Measurements from ENCODE around the gene TRMT11. TPM values are rescaled to one million over a fixed set of nuclear protein-coding genes. Genes with fewer than 3 reads are reported as not detected.

Gene TRMT11
- total and polyA plus RNA-seq, 2 of the 13 experiments (the other 11 are each of a cell fraction or from before 2014, with no cell fraction given) = 42.2 to 81.9 TPM

DNA sequence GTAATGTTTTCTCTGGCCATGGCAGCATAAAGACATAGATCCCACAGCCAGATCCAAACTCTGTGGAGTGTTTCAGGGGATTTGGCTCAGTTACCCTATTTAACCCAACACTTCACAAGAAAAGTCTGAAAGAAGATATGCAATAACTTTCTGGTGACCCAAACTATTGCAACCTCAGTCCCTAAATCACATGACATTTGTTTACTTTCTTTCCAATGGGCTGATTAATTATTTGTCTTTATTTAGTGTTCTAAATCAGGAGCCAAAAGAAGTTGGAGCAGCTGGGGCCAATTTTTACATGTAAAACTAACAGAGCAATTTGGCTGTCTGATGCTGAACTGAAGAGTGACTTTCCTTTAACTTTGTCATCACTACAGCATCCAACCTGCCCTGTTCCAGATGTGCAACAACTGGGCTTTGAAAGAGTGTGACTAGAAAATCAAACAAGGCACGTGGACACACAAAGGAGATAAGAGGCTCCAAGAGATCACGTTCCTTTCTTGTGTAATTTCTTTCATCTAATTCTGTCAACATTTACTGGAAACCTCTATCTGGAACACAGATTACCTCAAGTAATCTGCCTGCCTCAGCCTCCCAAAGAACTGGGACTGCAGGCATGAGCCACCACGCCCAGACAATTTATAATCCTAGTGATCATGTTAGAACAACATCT, 90.8 kb downstream of the TRMT11 start (continued):
- TF ChIP-seq, protein P1, sequence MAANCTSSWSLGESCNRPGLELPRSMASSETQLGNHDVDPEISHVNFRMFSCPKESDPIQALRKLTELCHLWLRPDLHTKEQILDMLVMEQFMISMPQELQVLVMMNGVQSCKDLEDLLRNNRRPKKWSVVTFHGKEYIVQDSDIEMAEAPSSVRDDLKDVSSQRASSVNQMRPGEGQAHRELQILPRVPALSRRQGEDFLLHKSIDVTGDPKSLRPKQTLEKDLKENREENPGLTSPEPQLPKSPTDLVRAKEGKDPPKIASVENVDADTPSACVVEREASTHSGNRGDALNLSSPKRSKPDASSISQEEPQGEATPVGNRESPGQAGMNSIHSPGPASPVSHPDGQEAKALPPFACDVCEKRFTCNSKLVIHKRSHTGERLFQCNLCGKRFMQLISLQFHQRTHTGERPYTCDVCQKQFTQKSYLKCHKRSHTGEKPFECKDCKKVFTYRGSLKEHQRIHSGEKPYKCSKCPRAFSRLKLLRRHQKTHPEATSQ (CRISPR knock-in tag; IDR thresholded peaks at IDR 0.05; ENCODE audit: borderline replicate concordance) = peak; percentile 61; the same call in 1 of the 2 replicates
- TF ChIP-seq HDAC1 (CRISPR knock-in tag; IDR thresholded peaks at IDR 0.05) (0 out of 2 replicates have a peak, but pooled peaks have one; percentile 30), FOXA1 (IDR thresholded peaks at IDR 0.05) (no peak), FOXA1 (CRISPR knock-in tag; IDR thresholded peaks at IDR 0.05) (peak; percentile 73), NR1H2 (CRISPR knock-in tag; IDR thresholded peaks at IDR 0.05; ENCODE audit: borderline replicate concordance, low read depth) (no peak), KDM1A (CRISPR knock-in tag; IDR thresholded peaks at IDR 0.05) (peak; percentile 69; the same call in 1 of the 2 replicates), RXRB (CRISPR knock-in tag; IDR thresholded peaks at IDR 0.05; ENCODE audit: borderline replicate concordance) (0 out of 2 replicates have a peak, but pooled peaks have one; percentile 21), KLF16 (CRISPR knock-in tag; IDR thresholded peaks at IDR 0.05) (peak in 1 of 2 experiments; percentile 44; a peak in 1 of 4 replicates), SMAD3 (CRISPR knock-in tag; IDR thresholded peaks at IDR 0.05) (peak; percentile 78; the same call in 1 of the 2 replicates), ZNF17 (CRISPR knock-in tag; IDR thresholded peaks at IDR 0.05) (no peak), POGZ (CRISPR knock-in tag; IDR thresholded peaks at IDR 0.05) (peak; percentile 73), PPARG (CRISPR knock-in tag; conservative IDR thresholded peaks at IDR 0.05) (0 out of 2 replicates have a peak, but pooled peaks have one; percentile 46), ZNF292 (CRISPR knock-in tag; IDR thresholded peaks at IDR 0.05; ENCODE audit: borderline replicate concordance, low read depth) (no peak), CBX2 (IDR thresholded peaks at IDR 0.05; ENCODE audit: low read depth, low read length) (no peak), CBX2 (CRISPR knock-in tag; IDR thresholded peaks at IDR 0.05; ENCODE audit: low read depth) (no peak)
- TF ChIP-seq, protein P2, sequence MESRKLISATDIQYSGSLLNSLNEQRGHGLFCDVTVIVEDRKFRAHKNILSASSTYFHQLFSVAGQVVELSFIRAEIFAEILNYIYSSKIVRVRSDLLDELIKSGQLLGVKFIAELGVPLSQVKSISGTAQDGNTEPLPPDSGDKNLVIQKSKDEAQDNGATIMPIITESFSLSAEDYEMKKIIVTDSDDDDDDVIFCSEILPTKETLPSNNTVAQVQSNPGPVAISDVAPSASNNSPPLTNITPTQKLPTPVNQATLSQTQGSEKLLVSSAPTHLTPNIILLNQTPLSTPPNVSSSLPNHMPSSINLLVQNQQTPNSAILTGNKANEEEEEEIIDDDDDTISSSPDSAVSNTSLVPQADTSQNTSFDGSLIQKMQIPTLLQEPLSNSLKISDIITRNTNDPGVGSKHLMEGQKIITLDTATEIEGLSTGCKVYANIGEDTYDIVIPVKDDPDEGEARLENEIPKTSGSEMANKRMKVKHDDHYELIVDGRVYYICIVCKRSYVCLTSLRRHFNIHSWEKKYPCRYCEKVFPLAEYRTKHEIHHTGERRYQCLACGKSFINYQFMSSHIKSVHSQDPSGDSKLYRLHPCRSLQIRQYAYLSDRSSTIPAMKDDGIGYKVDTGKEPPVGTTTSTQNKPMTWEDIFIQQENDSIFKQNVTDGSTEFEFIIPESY (CRISPR knock-in tag; IDR thresholded peaks at IDR 0.05) = 0 out of 2 replicates have a peak, but pooled peaks have one; percentile 19
- TF ChIP-seq, protein P3, sequence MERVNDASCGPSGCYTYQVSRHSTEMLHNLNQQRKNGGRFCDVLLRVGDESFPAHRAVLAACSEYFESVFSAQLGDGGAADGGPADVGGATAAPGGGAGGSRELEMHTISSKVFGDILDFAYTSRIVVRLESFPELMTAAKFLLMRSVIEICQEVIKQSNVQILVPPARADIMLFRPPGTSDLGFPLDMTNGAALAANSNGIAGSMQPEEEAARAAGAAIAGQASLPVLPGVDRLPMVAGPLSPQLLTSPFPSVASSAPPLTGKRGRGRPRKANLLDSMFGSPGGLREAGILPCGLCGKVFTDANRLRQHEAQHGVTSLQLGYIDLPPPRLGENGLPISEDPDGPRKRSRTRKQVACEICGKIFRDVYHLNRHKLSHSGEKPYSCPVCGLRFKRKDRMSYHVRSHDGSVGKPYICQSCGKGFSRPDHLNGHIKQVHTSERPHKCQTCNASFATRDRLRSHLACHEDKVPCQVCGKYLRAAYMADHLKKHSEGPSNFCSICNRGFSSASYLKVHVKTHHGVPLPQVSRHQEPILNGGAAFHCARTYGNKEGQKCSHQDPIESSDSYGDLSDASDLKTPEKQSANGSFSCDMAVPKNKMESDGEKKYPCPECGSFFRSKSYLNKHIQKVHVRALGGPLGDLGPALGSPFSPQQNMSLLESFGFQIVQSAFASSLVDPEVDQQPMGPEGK (CRISPR knock-in tag; IDR thresholded peaks at IDR 0.05) = 0 out of 2 replicates have a peak, but pooled peaks have one; percentile 23
- TF ChIP-seq, protein P4, sequence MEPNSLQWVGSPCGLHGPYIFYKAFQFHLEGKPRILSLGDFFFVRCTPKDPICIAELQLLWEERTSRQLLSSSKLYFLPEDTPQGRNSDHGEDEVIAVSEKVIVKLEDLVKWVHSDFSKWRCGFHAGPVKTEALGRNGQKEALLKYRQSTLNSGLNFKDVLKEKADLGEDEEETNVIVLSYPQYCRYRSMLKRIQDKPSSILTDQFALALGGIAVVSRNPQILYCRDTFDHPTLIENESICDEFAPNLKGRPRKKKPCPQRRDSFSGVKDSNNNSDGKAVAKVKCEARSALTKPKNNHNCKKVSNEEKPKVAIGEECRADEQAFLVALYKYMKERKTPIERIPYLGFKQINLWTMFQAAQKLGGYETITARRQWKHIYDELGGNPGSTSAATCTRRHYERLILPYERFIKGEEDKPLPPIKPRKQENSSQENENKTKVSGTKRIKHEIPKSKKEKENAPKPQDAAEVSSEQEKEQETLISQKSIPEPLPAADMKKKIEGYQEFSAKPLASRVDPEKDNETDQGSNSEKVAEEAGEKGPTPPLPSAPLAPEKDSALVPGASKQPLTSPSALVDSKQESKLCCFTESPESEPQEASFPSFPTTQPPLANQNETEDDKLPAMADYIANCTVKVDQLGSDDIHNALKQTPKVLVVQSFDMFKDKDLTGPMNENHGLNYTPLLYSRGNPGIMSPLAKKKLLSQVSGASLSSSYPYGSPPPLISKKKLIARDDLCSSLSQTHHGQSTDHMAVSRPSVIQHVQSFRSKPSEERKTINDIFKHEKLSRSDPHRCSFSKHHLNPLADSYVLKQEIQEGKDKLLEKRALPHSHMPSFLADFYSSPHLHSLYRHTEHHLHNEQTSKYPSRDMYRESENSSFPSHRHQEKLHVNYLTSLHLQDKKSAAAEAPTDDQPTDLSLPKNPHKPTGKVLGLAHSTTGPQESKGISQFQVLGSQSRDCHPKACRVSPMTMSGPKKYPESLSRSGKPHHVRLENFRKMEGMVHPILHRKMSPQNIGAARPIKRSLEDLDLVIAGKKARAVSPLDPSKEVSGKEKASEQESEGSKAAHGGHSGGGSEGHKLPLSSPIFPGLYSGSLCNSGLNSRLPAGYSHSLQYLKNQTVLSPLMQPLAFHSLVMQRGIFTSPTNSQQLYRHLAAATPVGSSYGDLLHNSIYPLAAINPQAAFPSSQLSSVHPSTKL (CRISPR knock-in tag; IDR thresholded peaks at IDR 0.05) = peak; percentile 74
- TF ChIP-seq, protein P5, sequence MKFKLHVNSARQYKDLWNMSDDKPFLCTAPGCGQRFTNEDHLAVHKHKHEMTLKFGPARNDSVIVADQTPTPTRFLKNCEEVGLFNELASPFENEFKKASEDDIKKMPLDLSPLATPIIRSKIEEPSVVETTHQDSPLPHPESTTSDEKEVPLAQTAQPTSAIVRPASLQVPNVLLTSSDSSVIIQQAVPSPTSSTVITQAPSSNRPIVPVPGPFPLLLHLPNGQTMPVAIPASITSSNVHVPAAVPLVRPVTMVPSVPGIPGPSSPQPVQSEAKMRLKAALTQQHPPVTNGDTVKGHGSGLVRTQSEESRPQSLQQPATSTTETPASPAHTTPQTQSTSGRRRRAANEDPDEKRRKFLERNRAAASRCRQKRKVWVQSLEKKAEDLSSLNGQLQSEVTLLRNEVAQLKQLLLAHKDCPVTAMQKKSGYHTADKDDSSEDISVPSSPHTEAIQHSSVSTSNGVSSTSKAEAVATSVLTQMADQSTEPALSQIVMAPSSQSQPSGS (CRISPR knock-in tag; IDR thresholded peaks at IDR 0.05) = 0 out of 2 replicates have a peak, but pooled peaks have one; percentile 21

Data from HepG2 (cell line).